LNCAP (cell line): ENCODE measurements around the gene KRT80.

ENCODE experiments used
- CTCF ChIP-seq: fragments of 450-650 bp; IDR thresholded peaks from 2 replicates; pipeline ENCODE4 v1.5.1; 2017; ENCODE audit warnings: mild to moderate bottlenecking

The KRT80 gene

GRCh38 chr12:52218001-52218400 is 26.2 kb upstream of the KRT80 start:
- TF ChIP-seq CTCF: no peak

- TF ChIP-seq CTCF: no peak
Measured at GRCh38 chr12:52217223-52217622, 25.4 kb upstream of the KRT80 start.

- no peak for TF ChIP-seq CTCF
Measured at GRCh38 chr12:52216807-52217206, 25.0 kb upstream of the KRT80 start.

- no peak for TF ChIP-seq CTCF
Measured at GRCh38 chr12:52216100-52216499, 24.3 kb upstream of the KRT80 start.

GRCh38 chr12:52215587-52216031 is 23.8 kb upstream of the KRT80 start:
- no peak for TF ChIP-seq CTCF

- no peak for TF ChIP-seq CTCF
Measured at GRCh38 chr12:52214421-52214802, 22.6 kb upstream of the KRT80 start.

GRCh38 chr12:52213564-52214420 is 22.0 kb upstream of the KRT80 start:
- peak; percentile 100 for TF ChIP-seq CTCF
